PFSK-1 (cell line): ENCODE results near the gene ST6GALNAC2. TPM values are rescaled to one million over a fixed set of nuclear protein-coding genes. Genes with fewer than 3 reads are reported as not detected.

Source experiments
- FOXP2 ChIP-seq: optimal IDR thresholded peaks from 2 replicates; pipeline ENCODE3; 2011; ENCODE audit warnings: borderline replicate concordance, control low read depth, inconsistent platforms; ENCODE audit not compliant: insufficient read depth; ENCODE audit errors: extremely low read length, extremely low read depth
- POLR2AphosphoS5 ChIP-seq: IDR thresholded peaks from 2 replicates; pipeline ENCODE4 v1.6.1; 2012; ENCODE audit warnings: low read depth, mild to moderate bottlenecking, control low read depth, low read length, moderate library complexity
- REST ChIP-seq, 2 experiments: IDR thresholded peaks; 2 replicates each; pipeline versions ENCODE4 v1.6.1 to v1.8.0; 2011 to 2012; ENCODE audit warnings: low read depth in 2 of 2, low read length in 2 of 2, control low read depth in 1 of 2, inconsistent platforms in 1 of 2, mild to moderate bottlenecking in 1 of 2, moderate library complexity in 1 of 2; ENCODE audit not compliant: insufficient read depth in 1 of 2
- SIN3A ChIP-seq: IDR thresholded peaks from 2 replicates; pipeline ENCODE4 v1.6.1; 2012; ENCODE audit warnings: mild to moderate bottlenecking, low read length, moderate library complexity, borderline replicate concordance; ENCODE audit not compliant: insufficient read depth
- TAF1 ChIP-seq: IDR thresholded peaks from 2 replicates; pipeline ENCODE4 v1.6.1; 2012; ENCODE audit warnings: low read length, control low read depth, borderline replicate concordance; ENCODE audit not compliant: insufficient read depth
- polyA plus RNA-seq: library from polyadenylated mRNA; unstranded; fragments of >200 nt; gene quantifications from one replicate; pipeline ENCODE4 v1.2.1, GENCODE V29; 2012; ENCODE audit warnings: low read depth, missing spikeins; ENCODE audit not compliant: insufficient read length

The ST6GALNAC2 gene
- polyA plus RNA-seq = not detected

- TF ChIP-seq TAF1 = no peak
- no peak for TF ChIP-seq SIN3A
- no peak for TF ChIP-seq FOXP2
- no peak for TF ChIP-seq POLR2AphosphoS5
- TF ChIP-seq REST (IDR thresholded peaks at IDR 0.05; ENCODE audit: insufficient read depth in 1 of 2, low read depth in 2 of 2, low read length in 2 of 2) = no peak
Observed at GRCh38 chr17:76585649-76586593, at the start of gene ST6GALNAC2. TSS of gene ST6GALNAC2 (minus strand) at chr17:76585860. CDS start at chr17:76585808, 52 bp downstream.

- TF ChIP-seq POLR2AphosphoS5 = no peak
- no peak for TF ChIP-seq REST (IDR thresholded peaks at IDR 0.05; ENCODE audit: insufficient read depth in 1 of 2, low read depth in 2 of 2, low read length in 2 of 2)
- no peak for TF ChIP-seq FOXP2
- TF ChIP-seq TAF1 = no peak
- no peak for TF ChIP-seq SIN3A
Observed at GRCh38 chr17:76635039-76635438, 49.4 kb upstream of the ST6GALNAC2 start.

- TF ChIP-seq POLR2AphosphoS5 (no peak), TAF1 (no peak), FOXP2 (no peak), REST (IDR thresholded peaks at IDR 0.05; ENCODE audit: insufficient read depth in 1 of 2, low read depth in 2 of 2, low read length in 2 of 2) (no peak), SIN3A (no peak)
Observed at GRCh38 chr17:76633628-76634328, 48.1 kb upstream of the ST6GALNAC2 start.

GRCh38 chr17:76631821-76632565, 46.3 kb upstream of the ST6GALNAC2 start:
- TF ChIP-seq REST (IDR thresholded peaks at IDR 0.05; ENCODE audit: insufficient read depth in 1 of 2, low read depth in 2 of 2, low read length in 2 of 2) = no peak
